Measurements from ENCODE around the gene THAP3. TPM values are rescaled to one million over a fixed set of nuclear protein-coding genes. Genes with fewer than 3 reads are reported as not detected.

THAP3 gene
- total RNA-seq, 1 donor from 2014 or later: 25.6 TPM

DNA sequence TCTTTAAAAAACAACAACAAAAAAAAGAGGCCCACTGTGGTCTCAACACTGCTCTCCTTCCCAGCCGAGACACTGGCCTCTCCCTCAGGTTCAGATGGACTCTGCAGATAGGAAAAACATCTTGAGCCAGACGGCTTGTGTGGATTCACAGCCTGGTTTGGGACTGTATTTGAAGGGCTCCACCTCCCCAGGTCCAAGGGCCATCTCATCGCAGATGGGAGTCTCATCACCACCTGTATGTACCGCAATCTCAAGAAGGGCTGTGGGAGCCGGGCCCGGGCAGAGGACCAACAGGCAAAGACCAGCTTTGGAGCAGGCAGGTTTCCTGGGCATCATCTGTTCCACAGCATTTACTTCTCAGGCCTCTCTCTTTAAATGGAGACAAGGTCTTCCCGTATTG is 34.6 kb upstream of the THAP3 start:
- no peak overlapping the region for H3K27ac ChIP-seq (ENCODE audit: low read depth, low read length)
- H3K4me1 ChIP-seq (ENCODE audit: control insufficient read depth in 3 of 3, insufficient read depth in 3 of 3, low read length in 3 of 3): peaks cover 77 to 98% (median 93%) of the 10 kb centered on the region in 3 donors
- no peak overlapping the region for H3K4me3 ChIP-seq (ENCODE audit: low read length in 3 of 3)
- H3K36me3 ChIP-seq (ENCODE audit: control insufficient read depth in 3 of 3, insufficient read depth in 3 of 3, low read length in 3 of 3): peaks cover 58 to 67% (median 64%) of the 10 kb centered on the region in 3 donors
- peak overlapping the region in 2 of 3 donors; percentile 57 to 77 for H3K9ac ChIP-seq (ENCODE audit: low read depth in 1 of 3, low read length in 3 of 3)
- no peaks in the 10 kb centered on the region for H3K9me3 ChIP-seq (ENCODE audit: control insufficient read depth in 3 of 3, low read length in 3 of 3)
- no peaks in the 10 kb centered on the region for H3K27me3 ChIP-seq (ENCODE audit: control insufficient read depth in 3 of 3, insufficient read depth in 3 of 3, low read length in 3 of 3)

DNA sequence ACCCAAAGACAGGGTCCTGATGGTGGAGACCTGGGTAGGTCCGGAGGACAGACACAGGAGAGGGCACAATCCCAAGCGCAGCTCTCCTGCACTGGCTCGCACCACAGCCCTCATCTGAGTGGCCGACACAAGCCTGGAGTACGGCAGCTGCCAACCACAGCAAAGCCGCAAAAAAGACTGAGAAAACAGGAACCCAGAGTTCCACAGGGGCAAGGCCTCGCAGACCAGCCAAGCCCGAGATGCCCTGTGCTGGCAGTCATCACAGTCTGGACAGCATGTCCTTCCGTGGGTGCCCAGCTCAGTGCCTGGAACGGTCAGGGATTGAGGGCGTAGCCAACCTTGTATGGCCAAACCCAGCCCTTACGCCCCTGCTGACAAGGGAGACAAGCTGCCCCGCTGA is 33.4 kb upstream of the THAP3 start:
- Histone ChIP-seq H3K9ac (ENCODE audit: low read depth in 1 of 3, low read length in 3 of 3) (peak overlapping the region in 2 of 3 donors; percentile 51 to 68), H3K27me3 (ENCODE audit: control insufficient read depth in 3 of 3, insufficient read depth in 3 of 3, low read length in 3 of 3) (no peaks in the 10 kb centered on the region), H3K4me1 (ENCODE audit: control insufficient read depth in 3 of 3, insufficient read depth in 3 of 3, low read length in 3 of 3) (peaks cover 80 to 98% (median 93%) of the 10 kb centered on the region in 3 donors), H3K9me3 (ENCODE audit: control insufficient read depth in 3 of 3, low read length in 3 of 3) (no peaks in the 10 kb centered on the region), H3K27ac (ENCODE audit: low read depth, low read length) (peak overlapping the region; percentile 26), H3K4me3 (ENCODE audit: low read length in 3 of 3) (peak overlapping the region in 1 of 3 donors; percentile 29), H3K36me3 (ENCODE audit: control insufficient read depth in 3 of 3, insufficient read depth in 3 of 3, low read length in 3 of 3) (peaks cover 70 to 79% (median 76%) of the 10 kb centered on the region in 3 donors)

DNA sequence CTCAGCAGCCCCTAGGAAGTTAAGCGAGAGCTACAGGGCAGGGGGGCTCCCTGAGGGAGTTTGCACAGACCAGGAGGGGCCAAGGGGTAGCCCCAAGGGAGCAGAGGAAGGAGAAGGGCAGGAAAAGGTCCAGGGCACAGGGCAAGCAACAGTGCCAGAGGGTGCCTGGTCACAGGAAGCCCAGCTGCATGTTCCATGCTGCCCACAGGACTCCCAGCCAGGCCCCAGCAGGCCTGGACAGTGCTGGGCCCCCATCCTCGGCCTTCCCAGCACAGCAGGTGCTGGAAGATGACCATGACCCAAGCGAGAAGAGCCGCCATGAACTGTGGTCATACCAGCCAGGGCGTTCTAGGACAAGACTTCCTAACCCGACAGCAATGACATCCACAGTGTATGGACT is 33.0 kb upstream of the THAP3 start:
- H3K9me3 ChIP-seq (ENCODE audit: control insufficient read depth in 3 of 3, low read length in 3 of 3): no peaks in the 10 kb centered on the region
- peaks cover 74 to 83% (median 80%) of the 10 kb centered on the region in 3 donors for H3K36me3 ChIP-seq (ENCODE audit: control insufficient read depth in 3 of 3, insufficient read depth in 3 of 3, low read length in 3 of 3)
- H3K27me3 ChIP-seq (ENCODE audit: control insufficient read depth in 3 of 3, insufficient read depth in 3 of 3, low read length in 3 of 3): no peaks in the 10 kb centered on the region
- peaks cover 81 to 100% (median 93%) of the 10 kb centered on the region in 3 donors for H3K4me1 ChIP-seq (ENCODE audit: control insufficient read depth in 3 of 3, insufficient read depth in 3 of 3, low read length in 3 of 3)
- peak overlapping the region in 2 of 3 donors; percentile 51 to 68 for H3K9ac ChIP-seq (ENCODE audit: low read depth in 1 of 3, low read length in 3 of 3)
- no peak overlapping the region for H3K4me3 ChIP-seq (ENCODE audit: low read length in 3 of 3)
- H3K27ac ChIP-seq (ENCODE audit: low read depth, low read length): peak overlapping the region; percentile 26

DNA sequence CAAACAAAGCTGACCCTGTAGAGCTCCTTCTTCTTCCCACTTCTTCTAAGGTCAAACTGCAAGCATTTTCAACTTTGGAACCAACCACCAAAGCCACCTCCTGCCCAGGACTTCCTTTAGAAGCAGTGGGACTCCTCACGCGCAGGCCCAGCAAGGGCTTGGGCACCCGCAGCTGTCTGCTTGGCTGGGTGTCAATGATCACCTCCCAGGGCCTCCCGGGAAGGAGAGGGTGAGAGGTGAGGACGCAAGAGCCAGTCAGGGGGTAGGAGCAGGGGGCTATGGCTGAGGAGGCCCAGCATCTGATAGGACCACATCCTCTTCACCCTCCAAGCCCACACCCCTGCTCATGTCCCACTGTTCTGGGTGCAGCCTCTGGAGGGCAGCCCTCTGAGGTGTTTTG is 32.2 kb upstream of the THAP3 start:
- H3K4me1 ChIP-seq (ENCODE audit: control insufficient read depth in 3 of 3, insufficient read depth in 3 of 3, low read length in 3 of 3): peaks cover 81 to 100% (median 93%) of the 10 kb centered on the region in 3 donors
- H3K27me3 ChIP-seq (ENCODE audit: control insufficient read depth in 3 of 3, insufficient read depth in 3 of 3, low read length in 3 of 3): no peaks in the 10 kb centered on the region
- H3K36me3 ChIP-seq (ENCODE audit: control insufficient read depth in 3 of 3, insufficient read depth in 3 of 3, low read length in 3 of 3): peaks cover 82 to 91% (median 88%) of the 10 kb centered on the region in 3 donors
- no peak overlapping the region for H3K27ac ChIP-seq (ENCODE audit: low read depth, low read length)
- H3K9ac ChIP-seq (ENCODE audit: low read depth in 1 of 3, low read length in 3 of 3): peak overlapping the region in 2 of 3 donors; percentile 9 to 57
- H3K9me3 ChIP-seq (ENCODE audit: control insufficient read depth in 3 of 3, low read length in 3 of 3): no peaks in the 10 kb centered on the region
- no peak overlapping the region for H3K4me3 ChIP-seq (ENCODE audit: low read length in 3 of 3)

- Histone ChIP-seq H3K4me1 (ENCODE audit: control insufficient read depth in 3 of 3, insufficient read depth in 3 of 3, low read length in 3 of 3) (peaks cover 81 to 100% (median 93%) of the 10 kb centered on the region in 3 donors), H3K36me3 (ENCODE audit: control insufficient read depth in 3 of 3, insufficient read depth in 3 of 3, low read length in 3 of 3) (peaks cover 87 to 94% (median 91%) of the 10 kb centered on the region in 3 donors), H3K9ac (ENCODE audit: low read depth in 1 of 3, low read length in 3 of 3) (peak overlapping the region in 1 of 3 donors; percentile 57), H3K27me3 (ENCODE audit: control insufficient read depth in 3 of 3, insufficient read depth in 3 of 3, low read length in 3 of 3) (no peaks in the 10 kb centered on the region), H3K4me3 (ENCODE audit: low read length in 3 of 3) (no peak overlapping the region), H3K9me3 (ENCODE audit: control insufficient read depth in 3 of 3, low read length in 3 of 3) (no peaks in the 10 kb centered on the region), H3K27ac (ENCODE audit: low read depth, low read length) (no peak overlapping the region)
Measured at GRCh38 chr1:6592865-6593593, 31.6 kb upstream of the THAP3 start.

- H3K4me1 ChIP-seq (ENCODE audit: control insufficient read depth in 3 of 3, insufficient read depth in 3 of 3, low read length in 3 of 3): peaks cover 78 to 98% (median 89%) of the 10 kb centered on the region in 3 donors
- no peaks in the 10 kb centered on the region for H3K9me3 ChIP-seq (ENCODE audit: control insufficient read depth in 3 of 3, low read length in 3 of 3)
- H3K27me3 ChIP-seq (ENCODE audit: control insufficient read depth in 3 of 3, insufficient read depth in 3 of 3, low read length in 3 of 3): no peaks in the 10 kb centered on the region
- no peak overlapping the region for H3K9ac ChIP-seq (ENCODE audit: low read depth in 1 of 3, low read length in 3 of 3)
- H3K4me3 ChIP-seq (ENCODE audit: low read length in 3 of 3): no peak overlapping the region
- H3K27ac ChIP-seq (ENCODE audit: low read depth, low read length): no peak overlapping the region
- H3K36me3 ChIP-seq (ENCODE audit: control insufficient read depth in 3 of 3, insufficient read depth in 3 of 3, low read length in 3 of 3): peaks cover 83 to 91% (median 86%) of the 10 kb centered on the region in 3 donors
Measured at GRCh38 chr1:6593810-6594209, 30.9 kb upstream of the THAP3 start.

DNA sequence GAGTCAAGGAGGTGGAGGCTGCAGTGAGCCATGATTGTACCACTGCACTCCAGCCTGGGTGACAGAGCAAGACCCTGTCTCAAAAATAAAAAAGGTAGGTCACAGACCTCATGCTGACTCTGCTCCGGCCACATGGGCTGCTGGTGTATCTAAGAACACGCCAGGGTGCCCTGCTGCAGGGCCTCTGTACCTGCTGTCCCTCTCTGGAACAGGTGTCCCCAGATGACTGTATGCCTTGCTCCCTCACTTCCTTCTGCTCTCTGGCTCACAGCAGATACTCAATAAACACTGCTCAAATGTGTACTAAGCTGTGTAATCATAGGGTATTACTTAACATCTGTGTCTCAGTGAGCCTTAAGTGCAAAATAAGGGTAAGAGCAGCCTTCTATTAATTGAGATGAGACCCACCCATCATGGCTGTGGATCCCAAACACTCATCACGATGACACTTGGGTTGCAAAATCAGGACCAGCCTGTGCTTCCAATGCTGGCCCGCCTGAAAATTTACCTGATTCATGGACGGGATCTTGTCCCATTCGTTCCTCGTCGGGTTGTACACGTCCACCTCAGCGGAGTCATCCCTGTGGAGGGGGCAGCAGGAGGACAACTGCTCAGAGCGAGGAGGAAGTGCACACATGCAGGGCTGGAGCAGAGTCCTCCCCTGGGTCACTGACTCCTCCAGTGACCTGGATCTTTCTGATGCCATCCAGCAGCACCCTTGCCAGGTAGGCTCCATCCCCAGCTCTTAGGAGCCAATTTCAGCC is 29.5 kb upstream of the THAP3 start:
- H3K4me1 ChIP-seq (ENCODE audit: control insufficient read depth in 3 of 3, insufficient read depth in 3 of 3, low read length in 3 of 3): peaks cover 74 to 96% (median 89%) of the 10 kb centered on the region in 3 donors
- H3K27ac ChIP-seq (ENCODE audit: low read depth, low read length): no peak overlapping the region
- peaks cover 77 to 87% (median 80%) of the 10 kb centered on the region in 3 donors for H3K36me3 ChIP-seq (ENCODE audit: control insufficient read depth in 3 of 3, insufficient read depth in 3 of 3, low read length in 3 of 3)
- no peaks in the 10 kb centered on the region for H3K9me3 ChIP-seq (ENCODE audit: control insufficient read depth in 3 of 3, low read length in 3 of 3)
- H3K9ac ChIP-seq (ENCODE audit: low read depth in 1 of 3, low read length in 3 of 3): peak overlapping the region in 1 of 3 donors; percentile 100
- no peak overlapping the region for H3K4me3 ChIP-seq (ENCODE audit: low read length in 3 of 3)
- no peaks in the 10 kb centered on the region for H3K27me3 ChIP-seq (ENCODE audit: control insufficient read depth in 3 of 3, insufficient read depth in 3 of 3, low read length in 3 of 3)

- Histone ChIP-seq H3K9me3 (ENCODE audit: control insufficient read depth in 3 of 3, low read length in 3 of 3) (no peaks in the 10 kb centered on the region), H3K27ac (ENCODE audit: low read depth, low read length) (peak overlapping the region; percentile 71), H3K9ac (ENCODE audit: low read depth in 1 of 3, low read length in 3 of 3) (peak overlapping the region; percentile 60 to 100 (median 66)), H3K27me3 (ENCODE audit: control insufficient read depth in 3 of 3, insufficient read depth in 3 of 3, low read length in 3 of 3) (no peaks in the 10 kb centered on the region), H3K36me3 (ENCODE audit: control insufficient read depth in 3 of 3, insufficient read depth in 3 of 3, low read length in 3 of 3) (peaks cover 69 to 79% (median 75%) of the 10 kb centered on the region in 3 donors), H3K4me3 (ENCODE audit: low read length in 3 of 3) (peak overlapping the region; percentile 56 to 76 (median 56)), H3K4me1 (ENCODE audit: control insufficient read depth in 3 of 3, insufficient read depth in 3 of 3, low read length in 3 of 3) (peaks cover 69 to 93% (median 86%) of the 10 kb centered on the region in 3 donors)
Measured at GRCh38 chr1:6596351-6596750, 28.3 kb upstream of the THAP3 start.

DNA sequence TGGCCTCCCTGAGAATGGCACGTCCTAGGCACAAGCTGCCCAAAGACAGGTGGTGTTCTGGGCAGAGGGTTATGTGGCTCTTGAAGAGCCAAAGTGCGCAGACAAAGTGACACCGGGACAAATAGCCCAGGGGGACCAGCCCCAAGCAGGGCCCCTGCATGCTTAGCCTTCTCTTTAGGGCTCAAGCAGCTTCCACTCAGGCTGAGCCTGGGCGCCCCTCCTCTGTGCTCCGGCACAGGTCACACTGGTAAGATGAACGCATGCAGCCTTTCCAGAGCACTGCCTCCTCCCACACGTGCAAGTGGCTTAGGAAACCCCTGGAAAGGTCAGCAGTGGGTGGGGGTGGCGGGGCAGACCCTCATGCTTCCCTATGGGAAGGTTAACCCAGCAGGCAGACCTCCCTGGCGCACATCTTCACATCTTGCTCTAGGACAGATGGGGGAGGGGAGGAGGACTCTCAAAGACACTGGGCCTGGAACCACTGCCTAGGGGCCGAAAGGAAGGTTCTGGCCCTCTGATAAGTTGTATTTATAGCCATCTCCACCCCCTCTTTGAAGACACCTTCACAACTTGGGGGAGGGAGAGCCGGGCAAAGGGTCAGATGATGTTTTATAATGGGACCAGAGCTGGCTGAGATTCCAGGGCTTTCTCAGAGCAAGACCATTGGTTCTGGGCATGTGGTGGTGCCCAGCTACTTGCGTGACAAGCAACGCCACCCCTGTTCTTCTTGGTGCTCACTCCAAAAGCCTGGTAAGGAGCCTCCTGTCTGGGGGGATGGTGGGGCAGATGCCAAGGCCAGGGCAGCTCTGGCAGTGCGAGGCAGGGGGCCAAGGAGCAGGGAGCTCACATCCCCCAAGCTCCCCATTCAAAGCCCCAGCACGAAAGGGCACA is 27.5 kb upstream of the THAP3 start:
- Histone ChIP-seq H3K4me1 (ENCODE audit: control insufficient read depth in 3 of 3, insufficient read depth in 3 of 3, low read length in 3 of 3) (peaks cover 62 to 92% (median 81%) of the 10 kb centered on the region in 3 donors), H3K36me3 (ENCODE audit: control insufficient read depth in 3 of 3, insufficient read depth in 3 of 3, low read length in 3 of 3) (peaks cover 62 to 72% (median 71%) of the 10 kb centered on the region in 3 donors), H3K27me3 (ENCODE audit: control insufficient read depth in 3 of 3, insufficient read depth in 3 of 3, low read length in 3 of 3) (no peaks in the 10 kb centered on the region), H3K27ac (ENCODE audit: low read depth, low read length) (peak overlapping the region; percentile 71), H3K4me3 (ENCODE audit: low read length in 3 of 3) (peak overlapping the region; percentile 56 to 76 (median 56)), H3K9ac (ENCODE audit: low read depth in 1 of 3, low read length in 3 of 3) (peak overlapping the region; percentile 66 to 100 (median 67)), H3K9me3 (ENCODE audit: control insufficient read depth in 3 of 3, low read length in 3 of 3) (no peaks in the 10 kb centered on the region)

All from skeletal muscle tissue (tissue), 4 donors.